Measurements from ENCODE around the gene HMGN4.
"Not testable (repeated sequence)": the region's sequence is repeated elsewhere in the genome, so short reads cannot be mapped to it uniquely, and the experiment has no call there.

HMGN4 gene

DNA sequence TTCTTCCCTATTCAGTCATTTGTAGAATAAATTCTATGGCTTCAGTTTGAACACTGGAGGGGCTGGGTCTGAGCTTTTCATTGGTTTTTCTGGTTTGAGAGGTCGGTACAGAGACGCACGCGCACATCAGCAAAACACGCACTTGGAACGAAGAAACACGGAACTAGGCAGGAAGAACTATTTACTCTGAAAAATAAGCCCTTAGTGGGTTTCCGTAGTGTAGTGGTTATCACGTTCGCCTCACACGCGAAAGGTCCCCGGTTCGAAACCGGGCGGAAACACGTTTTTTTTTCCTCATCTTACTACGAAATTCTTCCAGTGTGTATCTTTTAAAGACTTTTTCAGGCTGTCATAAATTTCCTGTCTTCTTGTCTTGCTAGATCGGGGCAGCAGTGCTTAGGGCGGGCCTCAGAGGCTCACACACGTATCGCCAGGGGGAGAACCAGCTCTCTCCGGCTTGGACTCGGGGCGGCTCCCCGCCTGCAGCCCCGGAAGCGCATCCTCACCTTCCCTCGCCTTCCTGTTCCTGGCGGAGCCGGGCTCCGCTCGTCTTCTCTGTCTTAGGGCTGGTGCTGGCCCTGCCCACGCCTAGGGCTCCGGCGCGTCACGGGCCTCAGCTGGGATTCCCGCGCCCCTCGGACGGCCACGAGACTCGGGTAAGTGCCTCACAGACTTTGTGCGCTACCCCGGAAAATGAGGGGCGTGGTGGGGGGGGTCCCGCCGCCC, at the start of gene HMGN4:
Gene HMGN4, plus strand, starts transcription at position 521 of the 726 bp plus-strand sequence. CDS start 6,841 bp downstream, outside the sequence.
- peak; percentile 61 to 75 (median 63) for DNase-seq (ENCODE audit: low read depth in 3 of 3)

DNA sequence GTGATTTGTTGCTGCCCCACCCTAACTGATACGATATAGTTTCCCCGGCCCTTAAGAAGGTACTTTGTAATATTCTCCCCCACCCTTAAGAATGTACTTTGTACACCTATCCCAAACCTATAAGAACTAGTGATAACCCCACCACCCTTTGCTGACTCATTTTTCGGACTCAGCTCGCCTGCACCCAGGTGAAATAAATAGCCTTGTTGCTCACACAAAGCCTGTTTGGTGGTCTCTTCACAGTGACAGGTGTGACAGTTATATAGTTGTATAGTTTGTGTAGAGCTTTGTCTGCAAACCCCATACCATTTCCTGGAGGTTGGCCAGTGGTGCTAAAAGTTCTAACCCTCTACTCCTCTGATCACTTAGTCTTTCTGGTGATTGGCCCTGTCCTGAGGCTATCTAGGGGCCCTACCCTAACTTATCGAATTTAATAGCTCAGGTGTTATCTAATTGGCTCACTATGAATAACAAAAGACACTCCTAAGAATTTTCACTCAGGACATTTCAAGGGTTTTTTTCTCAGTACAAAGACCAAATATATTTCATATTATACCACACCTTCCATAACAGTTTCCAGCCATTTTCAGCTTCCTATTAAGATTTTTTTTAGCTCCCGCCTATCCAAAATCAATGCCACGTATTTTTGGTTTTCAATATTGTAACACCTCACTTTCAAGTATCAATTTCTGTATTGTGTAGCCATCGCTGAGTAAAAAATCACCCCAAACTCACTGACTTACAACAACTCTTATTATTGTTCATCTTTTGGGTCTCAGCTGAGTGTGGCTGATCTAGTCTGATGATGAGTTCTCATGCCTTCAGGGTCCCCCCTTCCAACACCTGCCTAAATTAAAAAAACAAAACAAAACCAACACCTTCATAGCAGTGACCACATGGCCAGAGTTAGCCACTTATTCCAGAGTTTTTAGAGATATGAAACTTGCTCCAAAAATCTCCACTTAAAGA, 47.9 kb upstream of the HMGN4 start:
- DNase-seq (ENCODE audit: low read depth in 3 of 3): no peak

DNA sequence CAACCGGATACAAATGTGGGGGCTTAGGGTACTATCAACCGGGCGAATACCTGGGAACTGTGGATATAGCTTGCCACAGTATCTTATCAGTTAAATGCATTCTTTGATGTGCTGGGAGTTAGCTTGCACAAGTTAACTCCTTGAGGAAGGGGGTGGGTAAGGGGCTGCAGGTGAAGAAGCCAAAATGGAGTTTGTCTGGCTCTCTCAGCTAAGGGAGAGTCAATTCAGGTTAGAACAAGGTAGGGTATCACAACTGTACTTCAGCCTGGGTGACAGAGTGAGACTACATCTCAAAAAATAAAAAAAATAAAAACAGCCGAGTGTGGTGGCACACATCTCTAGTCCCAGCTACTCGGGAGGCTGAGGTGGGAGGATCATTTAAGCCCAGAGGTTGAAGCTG, 46.6 kb upstream of the HMGN4 start:
- no peak for DNase-seq (ENCODE audit: low read depth in 3 of 3)

DNA sequence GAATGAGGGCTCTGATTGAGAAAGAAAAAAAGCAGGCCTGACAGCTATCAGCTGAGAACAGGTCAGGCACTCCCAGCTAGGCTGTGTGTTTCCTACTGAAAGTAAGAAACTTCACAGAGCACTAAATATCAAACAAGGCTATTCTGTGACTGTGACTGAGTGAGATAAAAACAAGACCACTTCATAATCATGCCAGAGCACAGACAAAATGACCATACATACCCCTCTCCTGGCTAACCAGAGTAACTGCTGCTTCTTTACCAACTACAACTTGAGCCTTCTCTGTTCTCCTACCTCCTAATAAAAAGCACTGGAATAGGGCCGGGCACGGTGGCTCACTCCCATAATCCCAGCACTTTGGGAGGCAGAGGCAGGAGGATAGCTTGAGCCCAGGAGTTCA, 44.9 kb upstream of the HMGN4 start:
- no peak for DNase-seq (ENCODE audit: low read depth in 3 of 3)

DNA sequence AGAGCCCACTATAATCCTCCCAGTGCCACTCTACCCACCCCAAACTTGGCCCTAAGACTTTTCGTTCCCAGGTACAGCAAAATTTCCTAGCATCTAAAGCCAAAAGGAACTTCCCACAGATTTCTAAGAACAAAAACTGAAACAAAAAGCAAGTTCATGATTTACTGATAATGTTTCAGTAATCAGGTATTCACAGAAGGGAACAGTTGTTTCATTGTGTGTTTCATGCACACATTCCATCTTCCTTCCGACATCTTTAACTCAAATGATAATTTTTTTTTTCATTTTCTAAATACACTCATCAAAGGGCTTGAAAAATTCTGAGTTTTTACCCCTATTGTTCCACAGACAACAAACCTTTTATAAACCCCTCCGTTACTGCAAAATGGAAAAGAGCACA, 44.0 kb upstream of the HMGN4 start:
- DNase-seq (ENCODE audit: low read depth in 3 of 3): no peak

DNA sequence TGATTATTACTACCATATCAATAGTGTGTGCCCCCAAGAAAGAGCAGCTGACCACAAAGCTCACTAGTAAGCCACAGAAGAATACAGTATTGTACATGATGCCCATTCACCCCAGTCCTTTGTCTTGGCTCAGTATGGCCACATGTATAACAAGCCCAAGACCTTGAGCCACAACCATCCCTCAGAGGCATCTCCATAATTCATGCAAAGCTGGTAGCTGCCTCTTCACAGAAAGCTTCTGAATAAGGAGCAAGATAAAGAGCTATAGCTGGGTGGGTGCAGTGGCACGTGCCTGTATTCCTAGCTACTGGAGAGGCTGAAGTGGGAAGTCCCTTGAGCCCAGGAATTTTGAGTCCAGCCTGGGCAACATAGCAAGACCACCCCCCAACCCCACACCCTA, 42.9 kb upstream of the HMGN4 start:
- no peak for DNase-seq (ENCODE audit: low read depth in 3 of 3)

DNA sequence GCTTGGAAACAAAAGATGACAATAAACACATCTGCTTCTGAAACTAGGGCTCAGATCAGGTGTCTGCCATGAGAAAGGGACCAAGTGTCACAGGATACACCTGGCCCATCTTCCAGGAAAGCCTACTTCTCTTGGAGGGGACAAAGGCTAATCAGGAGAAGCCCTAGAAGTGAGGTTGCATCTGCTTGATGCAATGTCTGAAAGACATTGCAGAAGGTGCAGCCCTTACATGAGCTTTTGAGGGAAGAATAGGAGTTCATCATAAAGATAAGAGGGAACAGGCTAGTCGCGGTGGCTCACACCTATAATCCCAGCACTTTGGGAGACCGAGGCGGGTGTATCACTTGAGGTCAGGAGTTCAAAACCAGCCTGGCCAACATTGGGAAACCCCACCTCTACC, 40.6 kb upstream of the HMGN4 start:
- no peak for DNase-seq (ENCODE audit: low read depth in 3 of 3)

DNA sequence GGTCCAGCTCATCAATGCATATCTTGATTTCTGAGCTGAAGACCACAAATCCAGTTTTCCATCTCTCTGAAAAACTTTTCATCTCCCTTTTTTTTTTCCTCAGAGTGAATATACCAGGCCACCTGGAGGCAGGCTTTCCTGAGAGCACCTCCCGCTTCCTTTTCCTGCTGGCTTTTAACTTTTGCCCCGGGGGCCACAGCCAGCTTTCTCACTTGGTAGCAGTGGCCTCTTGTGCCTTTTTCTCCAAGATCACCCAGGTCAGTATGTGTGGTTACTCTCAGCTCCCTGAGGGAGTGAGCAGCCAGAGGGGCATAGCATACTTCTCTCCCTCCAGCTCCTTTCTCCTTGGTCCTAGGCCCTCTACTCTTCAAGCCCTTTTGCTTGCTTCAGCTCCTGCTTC, 38.1 kb upstream of the HMGN4 start, which contains the start of gene BTN1A1:
Gene BTN1A1, plus strand, starts transcription at position 202 of the 400 bp plus-strand sequence. CDS start 984 bp downstream, outside the sequence.
- no peak for DNase-seq (ENCODE audit: low read depth in 3 of 3)

DNA sequence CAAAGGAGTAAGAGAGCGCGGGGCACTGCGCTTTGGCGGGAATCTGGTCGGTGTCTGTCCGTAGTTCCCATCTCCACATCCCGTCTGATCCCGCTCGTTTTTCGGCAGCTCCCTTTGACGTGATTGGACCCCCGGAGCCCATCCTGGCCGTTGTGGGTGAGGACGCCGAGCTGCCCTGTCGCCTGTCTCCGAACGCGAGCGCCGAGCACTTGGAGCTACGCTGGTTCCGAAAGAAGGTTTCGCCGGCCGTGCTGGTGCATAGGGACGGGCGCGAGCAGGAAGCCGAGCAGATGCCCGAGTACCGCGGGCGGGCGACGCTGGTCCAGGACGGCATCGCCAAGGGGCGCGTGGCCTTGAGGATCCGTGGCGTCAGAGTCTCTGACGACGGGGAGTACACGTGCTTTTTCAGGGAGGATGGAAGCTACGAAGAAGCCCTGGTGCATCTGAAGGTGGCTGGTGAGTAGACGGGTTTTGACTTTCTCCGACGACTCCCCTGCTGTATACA, 36.6 kb upstream of the HMGN4 start:
- no peak for DNase-seq (ENCODE audit: low read depth in 3 of 3)

DNA sequence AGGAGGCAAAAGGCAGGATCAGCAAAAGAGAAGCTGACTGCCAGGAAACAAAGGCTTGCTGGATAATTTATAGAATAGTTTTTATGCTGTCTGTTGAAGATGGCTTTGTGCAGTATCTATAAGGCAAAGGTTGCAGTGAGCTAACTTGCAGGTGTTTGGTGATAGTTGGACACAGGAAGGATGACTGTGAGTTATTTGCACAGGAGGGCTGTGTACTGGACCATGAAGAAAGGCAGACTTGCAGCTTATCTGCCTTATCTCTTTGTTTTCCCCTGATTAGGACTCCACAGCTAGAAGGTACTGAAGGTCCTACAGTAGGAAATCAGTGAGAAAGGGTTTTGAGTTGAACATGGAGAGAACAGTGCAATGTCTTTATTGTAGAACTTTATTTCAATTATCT, 36.0 kb upstream of the HMGN4 start:
- DNase-seq (ENCODE audit: low read depth in 3 of 3): no peak

DNA sequence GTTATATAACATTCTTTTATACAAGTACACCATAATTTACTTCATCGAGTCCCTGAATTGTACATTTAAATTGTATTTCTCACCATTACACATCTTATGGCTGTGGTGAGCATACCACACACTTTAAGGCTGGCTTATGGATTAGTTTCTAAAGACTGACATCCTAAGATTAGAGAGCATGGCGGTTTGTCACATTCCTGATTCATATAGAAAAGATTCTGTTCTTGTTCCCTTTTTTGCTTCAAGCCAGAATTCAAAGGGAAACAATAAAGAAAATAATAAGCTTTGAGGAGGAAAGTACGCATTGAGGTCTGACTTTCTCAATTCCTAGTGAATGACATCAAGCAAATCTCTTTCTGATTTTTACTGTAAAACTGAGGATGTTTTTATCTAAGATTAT, 35.5 kb upstream of the HMGN4 start:
- no peak for DNase-seq (ENCODE audit: low read depth in 3 of 3)

DNA sequence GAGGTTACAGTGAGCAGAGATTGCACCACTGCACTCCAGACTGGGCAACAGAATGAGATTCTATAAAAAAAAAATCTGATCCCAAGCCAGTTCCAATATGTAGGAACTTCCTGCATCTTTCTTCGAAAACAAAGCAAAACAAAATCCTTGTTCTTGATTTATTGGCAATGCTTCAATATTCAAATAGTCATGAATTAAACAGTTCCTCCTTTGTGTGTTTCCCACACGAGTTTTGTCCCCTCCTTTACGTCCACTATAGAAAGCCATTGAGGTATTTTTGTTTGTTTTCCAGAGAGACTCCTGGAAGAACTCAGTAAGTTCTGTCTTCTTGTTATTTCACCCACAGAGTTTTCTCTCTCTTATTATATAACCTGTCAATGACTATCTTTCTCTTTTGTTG, 30.5 kb upstream of the HMGN4 start:
- DNase-seq (ENCODE audit: low read depth in 3 of 3): no peak

DNA sequence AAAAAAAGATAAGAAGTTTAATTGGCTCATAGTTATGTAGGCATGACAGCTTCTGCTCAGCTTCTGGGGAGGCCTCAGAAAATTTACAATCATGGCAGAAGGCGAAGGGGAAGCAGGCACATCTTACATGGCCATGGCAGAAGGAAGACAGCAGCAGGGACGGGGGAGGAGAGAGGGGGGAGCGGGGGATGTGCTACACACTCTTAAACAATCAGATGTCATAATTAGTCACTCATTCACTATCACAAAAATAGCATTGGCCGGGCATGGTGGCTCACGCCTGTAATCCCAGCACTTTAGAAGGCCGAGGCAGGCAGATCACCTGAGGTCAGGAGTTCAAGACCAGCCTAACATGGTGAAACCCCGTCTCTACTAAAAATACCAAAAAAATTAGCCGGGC, 27.1 kb upstream of the HMGN4 start:
- not testable (repeated sequence) for DNase-seq (ENCODE audit: low read depth in 3 of 3)

DNA sequence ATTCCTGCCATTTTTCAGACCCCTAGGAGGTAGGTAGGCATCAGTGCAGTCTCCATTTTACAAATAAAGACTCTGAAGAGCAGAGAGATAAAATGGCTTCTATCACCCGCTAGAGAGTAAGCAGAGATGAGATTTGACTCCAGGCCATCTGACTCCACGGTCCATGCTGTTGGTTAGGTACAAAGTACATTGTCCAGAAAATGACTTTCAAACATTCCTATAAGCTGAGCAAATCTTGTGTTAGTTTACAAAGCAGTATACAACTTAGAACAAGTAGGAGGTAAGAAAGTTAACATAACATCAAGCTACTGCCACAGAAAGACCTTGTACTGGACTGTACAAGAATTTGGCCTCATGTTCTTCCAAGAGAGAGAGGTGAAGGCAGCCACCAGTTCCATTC, 23.2 kb upstream of the HMGN4 start:
- no peak for DNase-seq (ENCODE audit: low read depth in 3 of 3)

DNA sequence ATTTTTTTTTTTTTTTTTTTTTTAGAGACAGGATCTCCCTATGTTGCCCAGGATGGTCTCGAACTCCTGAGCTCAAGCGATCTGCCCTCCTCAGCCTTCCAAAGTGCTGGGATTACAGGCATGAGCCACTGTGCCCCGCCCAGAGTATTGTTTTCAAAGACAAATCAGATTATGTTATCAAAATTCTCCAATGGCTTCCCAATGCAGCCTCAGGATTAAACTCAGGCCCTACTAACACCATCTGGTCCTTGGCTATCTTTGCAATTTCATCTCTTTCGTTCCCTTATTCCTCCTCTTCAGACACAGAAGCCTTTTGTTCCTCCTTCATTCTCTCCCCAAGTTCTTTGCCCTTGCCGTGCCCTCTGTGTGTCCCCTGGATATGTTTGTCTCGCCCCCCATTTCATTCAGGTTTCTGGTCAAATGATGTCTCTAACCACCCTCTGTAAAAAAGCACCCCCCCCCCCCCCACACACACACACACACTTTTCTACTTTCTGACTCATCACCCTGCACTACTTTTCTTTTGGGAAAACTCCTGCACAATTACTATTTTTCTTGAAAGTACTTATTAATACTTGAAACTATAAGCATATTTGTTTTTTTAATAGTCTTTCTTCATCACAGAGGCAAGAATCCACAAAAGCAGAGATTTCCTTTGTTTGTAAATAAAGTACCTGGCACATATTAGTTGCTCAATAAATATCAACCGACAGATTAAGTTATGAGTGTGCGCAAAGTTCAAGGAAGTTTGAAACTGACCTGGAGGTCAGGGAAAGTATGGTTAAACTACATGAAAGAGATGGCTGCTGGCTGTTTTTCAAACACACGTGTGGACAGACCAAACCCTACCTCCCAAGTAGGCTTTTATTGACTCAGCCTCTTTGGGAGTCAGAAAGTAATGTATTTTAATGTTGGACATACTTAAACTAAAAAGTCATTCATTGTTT, 21.4 kb upstream of the HMGN4 start:
- DNase-seq (ENCODE audit: low read depth in 3 of 3): no peak

DNA sequence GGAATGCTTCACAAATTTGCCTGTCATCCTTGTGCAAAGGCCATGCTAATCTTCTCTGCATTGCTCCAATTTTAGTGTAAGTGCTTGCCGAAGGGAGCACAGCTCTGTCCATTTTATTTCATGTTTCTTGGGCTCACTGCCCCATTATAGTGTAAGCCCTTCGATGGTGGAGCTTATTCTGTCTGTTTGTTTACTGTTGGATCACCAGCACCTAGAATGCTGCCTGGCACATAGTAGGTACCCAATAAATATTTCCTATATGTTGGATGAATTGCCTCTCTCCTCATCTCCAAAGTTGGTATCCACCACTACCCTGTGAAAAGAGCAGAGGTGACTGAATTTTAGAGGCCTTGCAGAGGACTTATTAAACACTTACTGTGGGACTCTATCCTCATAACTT, 18.8 kb upstream of the HMGN4 start:
- DNase-seq (ENCODE audit: low read depth in 3 of 3): no peak

DNA sequence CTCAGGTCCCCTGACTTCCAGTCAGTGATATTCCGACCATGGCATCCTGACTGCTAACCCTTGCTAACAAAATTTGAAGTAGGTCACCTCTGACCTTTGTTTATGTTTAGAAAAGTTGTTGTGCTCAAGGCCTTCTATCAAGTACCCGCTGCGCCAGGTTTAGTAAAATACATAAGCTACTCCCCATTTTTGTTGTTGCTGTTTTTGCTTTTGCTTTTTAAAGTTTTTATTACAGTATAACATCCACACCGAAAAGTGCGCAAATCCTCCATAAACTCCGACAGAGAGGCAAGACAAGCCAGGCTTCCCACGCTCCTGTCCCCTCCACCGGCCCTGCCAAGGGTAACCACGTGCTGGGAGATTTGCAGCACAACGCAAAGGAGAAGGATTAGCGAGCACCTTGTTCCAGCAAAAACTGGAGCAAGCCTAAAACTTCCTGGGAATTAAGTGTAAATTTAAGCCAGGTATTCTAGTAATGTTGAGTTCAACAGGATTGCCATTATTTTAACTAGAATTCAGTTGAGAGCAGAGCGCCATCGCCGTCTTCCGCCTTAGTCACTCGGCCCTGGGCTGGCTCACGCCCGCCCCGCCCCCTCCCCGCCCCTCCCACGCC, 17.8 kb upstream of the HMGN4 start:
- DNase-seq (ENCODE audit: low read depth in 3 of 3): peak in 2 of 3 donors; percentile 17

DNA sequence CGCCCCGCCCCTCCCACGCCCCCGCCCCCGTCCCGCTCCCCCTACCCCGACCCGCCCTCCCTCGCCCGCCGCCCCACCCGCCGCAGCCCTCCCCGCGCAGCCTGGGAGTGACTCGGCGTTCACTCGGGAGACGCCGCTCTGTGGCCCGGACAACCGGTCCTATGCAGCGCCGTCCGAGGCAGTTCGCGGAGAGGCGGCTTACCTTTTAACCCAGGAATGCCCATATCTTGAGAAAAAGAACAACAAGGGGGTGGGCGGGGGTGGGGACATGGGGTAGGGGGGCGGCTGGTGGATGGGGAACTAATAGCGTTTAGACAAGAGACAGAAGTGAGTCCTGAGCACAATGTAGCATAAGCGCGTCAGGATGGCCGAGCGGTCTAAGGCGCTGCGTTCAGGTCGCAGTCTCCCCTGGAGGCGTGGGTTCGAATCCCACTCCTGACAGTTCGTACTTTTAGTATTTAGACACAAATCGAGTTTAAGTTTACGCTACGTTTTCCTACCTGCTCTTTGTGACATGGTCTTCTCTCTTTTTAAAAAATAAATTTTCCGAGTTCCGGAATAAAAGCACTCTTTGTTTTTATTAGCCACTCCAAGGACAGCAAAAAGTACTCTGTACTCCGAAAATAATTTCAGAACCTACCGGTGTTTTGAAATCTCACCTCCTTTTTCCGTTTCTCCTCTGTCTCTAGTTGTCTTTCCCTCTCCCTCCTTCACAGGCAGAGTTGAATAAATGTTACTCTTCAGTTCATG, 17.1 kb upstream of the HMGN4 start:
- peak; percentile 64 to 69 (median 67) for DNase-seq (ENCODE audit: low read depth in 3 of 3)

DNA sequence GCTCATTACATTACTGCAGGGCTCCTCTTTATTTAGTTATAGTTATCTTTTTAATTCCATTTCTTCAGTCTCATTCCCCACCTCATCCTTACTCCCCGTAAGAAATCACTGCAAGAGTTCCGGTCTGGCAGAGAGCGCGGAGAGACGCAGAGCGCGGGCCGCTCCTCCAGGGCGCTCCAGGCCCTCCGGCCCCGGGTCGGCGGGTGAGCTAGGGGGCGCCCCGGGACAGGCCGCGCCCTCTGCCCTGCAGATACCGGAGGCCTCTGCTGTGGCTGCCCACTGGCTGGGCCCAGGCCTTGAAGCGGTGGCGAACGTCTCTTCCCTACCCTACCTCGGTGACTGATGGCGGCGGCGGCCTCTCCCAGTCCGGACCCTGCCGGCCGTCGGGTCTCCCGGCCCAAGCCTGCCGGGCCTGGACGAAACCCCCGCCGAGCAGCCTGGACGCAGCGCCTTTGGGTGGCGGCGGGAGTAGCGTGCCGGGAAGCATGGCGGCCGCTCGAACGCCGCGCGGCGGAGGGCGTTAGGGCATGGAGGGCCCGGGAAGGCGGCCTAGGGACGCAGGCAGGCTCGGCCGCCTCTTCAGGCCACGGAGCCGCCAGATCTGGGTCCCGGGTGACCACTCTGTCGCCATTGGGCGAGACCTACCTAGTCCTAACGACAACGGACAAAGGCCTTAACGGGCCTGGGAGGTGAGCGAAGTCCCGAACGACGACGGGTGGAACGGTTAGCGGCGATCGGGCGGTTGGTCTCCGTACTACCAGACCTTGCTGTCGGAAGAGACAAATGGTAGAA, 16.4 kb upstream of the HMGN4 start:
- DNase-seq (ENCODE audit: low read depth in 3 of 3): peak; percentile 38 to 57 (median 43)
